Liver (tissue), 9 donors: ENCODE results near the gene LAMTOR5. TPM values are rescaled to one million over a fixed set of nuclear protein-coding genes. Genes with fewer than 3 reads are reported as not detected.

ENCODE experiments used
- DNase-seq: peaks from one replicate; pipeline ENCODE4 v3.0.0-alpha.2; 2017; ENCODE audit warnings: low spot score
- H3K27ac ChIP-seq, 2 donors: one replicate each; pipeline ENCODE4 v1.7.0; 2013; ENCODE audit warnings: inconsistent platforms in 2 of 2, low read length in 2 of 2, control low read depth in 1 of 2, low read depth in 1 of 2, mild to moderate bottlenecking in 1 of 2
- H3K27me3 ChIP-seq, 4 donors: one replicate each; pipeline versions ENCODE4 v1.6.1 to v1.7.0; 2013; ENCODE audit warnings: low read length in 3 of 4, inconsistent platforms in 1 of 4, mild to moderate bottlenecking in 1 of 4, moderate library complexity in 1 of 4; ENCODE audit not compliant: control insufficient read depth in 4 of 4, insufficient read depth in 4 of 4
- H3K36me3 ChIP-seq, 4 donors: one replicate each; pipeline versions ENCODE4 v1.6.1 to v1.7.0; 2013; ENCODE audit warnings: low read length in 3 of 4, mild to moderate bottlenecking in 3 of 4, low read depth in 1 of 4, moderate library complexity in 1 of 4; ENCODE audit not compliant: control insufficient read depth in 4 of 4, insufficient read depth in 3 of 4
- H3K4me1 ChIP-seq, 4 donors: one replicate each; pipeline versions ENCODE4 v1.6.1 to v1.7.0; 2013; ENCODE audit warnings: low read length in 3 of 4, mild to moderate bottlenecking in 3 of 4, moderate library complexity in 1 of 4; ENCODE audit not compliant: control insufficient read depth in 4 of 4, insufficient read depth in 4 of 4
- H3K4me3 ChIP-seq, 3 donors: one replicate each; pipeline versions ENCODE4 v1.6.1 to v1.7.0; 2013; ENCODE audit warnings: low read length in 3 of 3, control low read depth in 1 of 3, low read depth in 1 of 3, mild to moderate bottlenecking in 1 of 3
- H3K9ac ChIP-seq, 2 donors: one replicate each; pipeline ENCODE4 v1.7.0; 2013; ENCODE audit warnings: low read length in 2 of 2, mild to moderate bottlenecking in 2 of 2, moderate library complexity in 2 of 2, control low read depth in 1 of 2, low read depth in 1 of 2
- H3K9me3 ChIP-seq, 4 donors: one replicate each; pipeline versions ENCODE4 v1.6.1 to v1.7.0; 2013; ENCODE audit warnings: low read length in 3 of 4; ENCODE audit not compliant: control insufficient read depth in 4 of 4
- EGR1 ChIP-seq, 2 donors: IDR thresholded peaks; 2 replicates each; pipeline ENCODE4 v1.6.1; 2016 to 2018; ENCODE audit warnings: antibody characterized with exemption in 2 of 2, low read depth in 2 of 2
- FOXA1 ChIP-seq: IDR thresholded peaks from 2 replicates; pipeline ENCODE4 v1.6.1; 2016; ENCODE audit warnings: antibody characterized with exemption
- FOXA2 ChIP-seq: IDR thresholded peaks from 2 replicates; pipeline ENCODE4 v1.6.1; 2016; ENCODE audit warnings: antibody characterized with exemption
- GABPA ChIP-seq, 2 donors: IDR thresholded peaks in 1 of 2; conservative IDR thresholded peaks in 1 of 2; 2 replicates each; pipeline ENCODE4 v1.6.1; 2016; ENCODE audit warnings: antibody characterized with exemption in 2 of 2, mild to moderate bottlenecking in 1 of 2, moderate library complexity in 1 of 2
- HNF4A ChIP-seq, 2 donors: conservative IDR thresholded peaks; 2 replicates each; pipeline ENCODE4 v1.6.1; 2016; ENCODE audit warnings: antibody characterized with exemption in 2 of 2, mild to moderate bottlenecking in 2 of 2
- HNF4G ChIP-seq: IDR thresholded peaks from 2 replicates; pipeline ENCODE4 v1.6.1; 2016; ENCODE audit warnings: antibody characterized with exemption
- JUND ChIP-seq, 2 donors: IDR thresholded peaks; 2 replicates each; pipeline ENCODE4 v1.6.1; 2016; ENCODE audit warnings: antibody characterized with exemption in 2 of 2
- NR2F2 ChIP-seq: IDR thresholded peaks from 2 replicates; pipeline ENCODE4 v1.6.1; 2016; ENCODE audit warnings: antibody characterized with exemption
- RAD21 ChIP-seq, 2 donors: IDR thresholded peaks; 2 replicates each; pipeline ENCODE4 v1.6.1; 2016; ENCODE audit warnings: antibody characterized with exemption in 2 of 2, mild to moderate bottlenecking in 2 of 2
- REST ChIP-seq: IDR thresholded peaks from 2 replicates; pipeline ENCODE4 v1.6.1; 2016; ENCODE audit warnings: antibody characterized with exemption, mild to moderate bottlenecking
- RXRA ChIP-seq, 2 donors: IDR thresholded peaks; 2 replicates each; pipeline ENCODE4 v1.6.1; 2017 to 2018; ENCODE audit warnings: antibody characterized with exemption in 2 of 2, mild to moderate bottlenecking in 1 of 2
- SP1 ChIP-seq: IDR thresholded peaks from 2 replicates; pipeline ENCODE4 v1.6.1; 2018; ENCODE audit warnings: antibody characterized with exemption, mild to moderate bottlenecking
- TAF1 ChIP-seq: conservative IDR thresholded peaks from 2 replicates; pipeline ENCODE4 v1.6.1; 2016; ENCODE audit warnings: antibody characterized with exemption, mild to moderate bottlenecking
- YY1 ChIP-seq: IDR thresholded peaks from 2 replicates; pipeline ENCODE4 v1.6.1; 2016; ENCODE audit warnings: antibody characterized with exemption, mild to moderate bottlenecking
- WGBS: extraction: QIAGEN DNeasy Blood & Tissue Kit; methylation state at CpG from one replicate; pipeline ENCODE4 v1.1.7; 2013; 5-methylcytosine and 5-hydroxymethylcytosine counted together
- polyA plus RNA-seq, 2 donors: library from polyadenylated mRNA; stranded (reverse) in 1 of 2; unstranded in 1 of 2; fragments of 200-250 nt in 1 of 2; fragments of >200 nt in 1 of 2; fragmentation: Nextera tagmentation in 1 of 2; extraction: Ambion mirVana in 1 of 2; gene quantifications; one replicate each; pipeline versions ENCODE4 v1.2.1 to v1.2.3, GENCODE V29; 2013 to 2015
- total RNA-seq, 2 donors: library from RNA; depleted of rRNA; stranded (reverse); fragments of >200 nt; gene quantifications; one replicate each; pipeline ENCODE4 v1.2.3, GENCODE V29; 2014
- TF ChIP-seq, protein P1 (sequence below): fragments of 150-350 bp; IDR thresholded peaks from 2 replicates; pipeline ENCODE4 v1.5.1; 2017; ENCODE audit warnings: improper control_type of control experiment, low read depth, low read length; ENCODE audit not compliant: missing input control
- TF ChIP-seq, protein P2 (sequence below): IDR thresholded peaks from 2 replicates; pipeline ENCODE4 v1.6.1; 2016; ENCODE audit warnings: antibody characterized with exemption
- TF ChIP-seq, protein P3 (sequence below): IDR thresholded peaks from 2 replicates; pipeline ENCODE4 v1.6.1; 2016; ENCODE audit warnings: antibody characterized with exemption
- TF ChIP-seq, protein P4 (sequence below): IDR thresholded peaks from 2 replicates; pipeline ENCODE4 v1.6.1; 2016; ENCODE audit warnings: antibody characterized with exemption
- donor health status: healthy.
- donor health status: healthy.
- donor health status: healthy.
- donor health status: healthy.
- donor health status: healthy.

LAMTOR5 gene
- total and polyA plus RNA-seq, 4 donors = 30.0 to 182 (median 94.3) TPM

- Histone ChIP-seq H3K4me1 (peaks cover 0 to 37% (median 31%) of the 10 kb centered on the region in 4 donors), H3K27ac (no peak overlapping the region), H3K27me3 (no peaks in the 10 kb centered on the region), H3K9ac (no peak overlapping the region), H3K4me3 (no peak overlapping the region), H3K36me3 (no peaks in the 10 kb centered on the region), H3K9me3 (no peaks in the 10 kb centered on the region)
- WGBS = 100% methylated on average over 1 of the region's 1 CpG
- no peak for DNase-seq
- no peak for TF ChIP-seq FOXA2
- TF ChIP-seq SP1 = no peak
- TF ChIP-seq, protein P1, sequence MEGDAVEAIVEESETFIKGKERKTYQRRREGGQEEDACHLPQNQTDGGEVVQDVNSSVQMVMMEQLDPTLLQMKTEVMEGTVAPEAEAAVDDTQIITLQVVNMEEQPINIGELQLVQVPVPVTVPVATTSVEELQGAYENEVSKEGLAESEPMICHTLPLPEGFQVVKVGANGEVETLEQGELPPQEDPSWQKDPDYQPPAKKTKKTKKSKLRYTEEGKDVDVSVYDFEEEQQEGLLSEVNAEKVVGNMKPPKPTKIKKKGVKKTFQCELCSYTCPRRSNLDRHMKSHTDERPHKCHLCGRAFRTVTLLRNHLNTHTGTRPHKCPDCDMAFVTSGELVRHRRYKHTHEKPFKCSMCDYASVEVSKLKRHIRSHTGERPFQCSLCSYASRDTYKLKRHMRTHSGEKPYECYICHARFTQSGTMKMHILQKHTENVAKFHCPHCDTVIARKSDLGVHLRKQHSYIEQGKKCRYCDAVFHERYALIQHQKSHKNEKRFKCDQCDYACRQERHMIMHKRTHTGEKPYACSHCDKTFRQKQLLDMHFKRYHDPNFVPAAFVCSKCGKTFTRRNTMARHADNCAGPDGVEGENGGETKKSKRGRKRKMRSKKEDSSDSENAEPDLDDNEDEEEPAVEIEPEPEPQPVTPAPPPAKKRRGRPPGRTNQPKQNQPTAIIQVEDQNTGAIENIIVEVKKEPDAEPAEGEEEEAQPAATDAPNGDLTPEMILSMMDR = no peak
- TF ChIP-seq JUND (IDR thresholded peaks at IDR 0.05) = no peak
- TF ChIP-seq, protein P2, sequence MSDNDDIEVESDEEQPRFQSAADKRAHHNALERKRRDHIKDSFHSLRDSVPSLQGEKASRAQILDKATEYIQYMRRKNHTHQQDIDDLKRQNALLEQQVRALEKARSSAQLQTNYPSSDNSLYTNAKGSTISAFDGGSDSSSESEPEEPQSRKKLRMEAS = no peak
- TF ChIP-seq REST = no peak
- TF ChIP-seq RAD21 (IDR thresholded peaks at IDR 0.05) = no peak
- no peak for TF ChIP-seq EGR1 (IDR thresholded peaks at IDR 0.05; ENCODE audit: low read depth in 2 of 2)
- TF ChIP-seq, protein P3, sequence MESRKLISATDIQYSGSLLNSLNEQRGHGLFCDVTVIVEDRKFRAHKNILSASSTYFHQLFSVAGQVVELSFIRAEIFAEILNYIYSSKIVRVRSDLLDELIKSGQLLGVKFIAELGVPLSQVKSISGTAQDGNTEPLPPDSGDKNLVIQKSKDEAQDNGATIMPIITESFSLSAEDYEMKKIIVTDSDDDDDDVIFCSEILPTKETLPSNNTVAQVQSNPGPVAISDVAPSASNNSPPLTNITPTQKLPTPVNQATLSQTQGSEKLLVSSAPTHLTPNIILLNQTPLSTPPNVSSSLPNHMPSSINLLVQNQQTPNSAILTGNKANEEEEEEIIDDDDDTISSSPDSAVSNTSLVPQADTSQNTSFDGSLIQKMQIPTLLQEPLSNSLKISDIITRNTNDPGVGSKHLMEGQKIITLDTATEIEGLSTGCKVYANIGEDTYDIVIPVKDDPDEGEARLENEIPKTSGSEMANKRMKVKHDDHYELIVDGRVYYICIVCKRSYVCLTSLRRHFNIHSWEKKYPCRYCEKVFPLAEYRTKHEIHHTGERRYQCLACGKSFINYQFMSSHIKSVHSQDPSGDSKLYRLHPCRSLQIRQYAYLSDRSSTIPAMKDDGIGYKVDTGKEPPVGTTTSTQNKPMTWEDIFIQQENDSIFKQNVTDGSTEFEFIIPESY = no peak
- TF ChIP-seq, protein P4, sequence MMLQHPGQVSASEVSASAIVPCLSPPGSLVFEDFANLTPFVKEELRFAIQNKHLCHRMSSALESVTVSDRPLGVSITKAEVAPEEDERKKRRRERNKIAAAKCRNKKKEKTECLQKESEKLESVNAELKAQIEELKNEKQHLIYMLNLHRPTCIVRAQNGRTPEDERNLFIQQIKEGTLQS = no peak
- TF ChIP-seq TAF1 = no peak
- TF ChIP-seq GABPA (IDR thresholded peaks at IDR 0.05 in 1 of 2, conservative IDR thresholded peaks at IDR 0.05 in 1 of 2) = no peak
- no peak for TF ChIP-seq RXRA (IDR thresholded peaks at IDR 0.05)
- TF ChIP-seq HNF4A (conservative IDR thresholded peaks at IDR 0.05) = no peak
- no peak for TF ChIP-seq FOXA1
- no peak for TF ChIP-seq YY1
- no peak for TF ChIP-seq HNF4G
Observed at GRCh38 chr1:110454328-110454727, 46.8 kb upstream of the LAMTOR5 start.

GRCh38 chr1:110453829-110454228 lies 46.3 kb upstream of the LAMTOR5 start:
- H3K4me3 ChIP-seq = no peak overlapping the region
- H3K9me3 ChIP-seq = no peaks in the 10 kb centered on the region
- H3K27ac ChIP-seq = no peak overlapping the region
- H3K4me1 ChIP-seq = peaks cover 0 to 37% (median 31%) of the 10 kb centered on the region in 4 donors
- H3K9ac ChIP-seq = no peak overlapping the region
- TF ChIP-seq RXRA (IDR thresholded peaks at IDR 0.05) (no peak), SP1 (no peak), GABPA (IDR thresholded peaks at IDR 0.05 in 1 of 2, conservative IDR thresholded peaks at IDR 0.05 in 1 of 2) (no peak), FOXA2 (no peak), NR2F2 (no peak), YY1 (no peak), EGR1 (IDR thresholded peaks at IDR 0.05; ENCODE audit: low read depth in 2 of 2) (no peak), JUND (IDR thresholded peaks at IDR 0.05) (no peak), HNF4A (conservative IDR thresholded peaks at IDR 0.05) (no peak)
- TF ChIP-seq, protein P2 = no peak
- TF ChIP-seq, protein P1 = no peak
- TF ChIP-seq, protein P4 = no peak
- no peak for DNase-seq
- WGBS = 95% methylated on average over 9 of the region's 9 CpGs
- no peaks in the 10 kb centered on the region for H3K27me3 ChIP-seq
- H3K36me3 ChIP-seq = no peaks in the 10 kb centered on the region
